ENCODE data around the gene SUSD3. TPM values are rescaled to one million over a fixed set of nuclear protein-coding genes. Genes with fewer than 3 reads are reported as not detected.

SUSD3 gene
- total and polyA plus RNA-seq, 11 donors: 0.29 to 5.2 (median 0.53) TPM; not detected in 3

GRCh38 chr9:93061260-93061751 is 2.8 kb downstream of the SUSD3 start:
- H3K4me1 ChIP-seq: peaks cover 0 to 77% (median 11%) of the 10 kb centered on the region in 12 donors
- ATAC-seq: no peak
- TF ChIP-seq CTCF (IDR thresholded peaks at IDR 0.05) (no peak), POLR2A (IDR thresholded peaks at IDR 0.05) (no peak)
- intact Hi-C loops (cut with DNase I): no loop called here
- WGBS, 4 donors: 86 to 95% (median 88%) methylated on average over 4 of the region's 4 CpGs
- peak overlapping the region in 1 of 12 donors; percentile 61 for H3K27ac ChIP-seq
- H3K4me3 ChIP-seq: no peak overlapping the region
- no peaks in the 10 kb centered on the region for H3K36me3 ChIP-seq
- DNase-seq: no peak
- no peaks in the 10 kb centered on the region for H3K9me3 ChIP-seq
- H3K27me3 ChIP-seq: peaks cover 0 to 15% (median 0%) of the 10 kb centered on the region in 9 donors

GRCh38 chr9:93061791-93062763 is 3.6 kb downstream of the SUSD3 start:
- H3K4me3 ChIP-seq: no peak overlapping the region
- H3K4me1 ChIP-seq: peaks cover 0 to 77% (median 11%) of the 10 kb centered on the region in 12 donors
- ATAC-seq (no peak), DNase-seq (no peak)
- peaks cover 0 to 15% (median 0%) of the 10 kb centered on the region in 9 donors for H3K27me3 ChIP-seq
- intact Hi-C loops (cut with DNase I): no loop called here
- WGBS, 4 donors: 80 to 92% (median 88%) methylated on average over 16 to 19 of the region's 19 CpGs
- H3K27ac ChIP-seq: no peak overlapping the region
- H3K36me3 ChIP-seq: no peaks in the 10 kb centered on the region
- TF ChIP-seq CTCF (IDR thresholded peaks at IDR 0.05) (no peak), POLR2A (IDR thresholded peaks at IDR 0.05) (no peak)
- H3K9me3 ChIP-seq: no peaks in the 10 kb centered on the region

GRCh38 chr9:93064392-93065134 is 6.1 kb downstream of the SUSD3 start:
- peaks cover 0 to 61% (median 3%) of the 10 kb centered on the region in 12 donors for H3K4me1 ChIP-seq
- no peaks in the 10 kb centered on the region for H3K36me3 ChIP-seq
- peaks cover 0 to under 1% (median 0%) of the 10 kb centered on the region in 9 donors for H3K27me3 ChIP-seq
- no peak overlapping the region for H3K4me3 ChIP-seq
- H3K9me3 ChIP-seq: peaks cover 0 to 4% (median 0%) of the 10 kb centered on the region in 12 donors
- H3K27ac ChIP-seq: peak overlapping the region in 1 of 12 donors; percentile 66
- TF ChIP-seq CTCF (IDR thresholded peaks at IDR 0.05) (no peak), POLR2A (IDR thresholded peaks at IDR 0.05) (no peak)
- ATAC-seq (peak in 2 of 4 donors; percentile 54 to 60), DNase-seq (peak in 2 of 5 donors; percentile 44 to 74)
- WGBS, 4 donors: 61 to 81% (median 74%) methylated on average over 3 to 12 of the region's 12 CpGs
- intact Hi-C loops (cut with DNase I): no loop called here
